Activated CD8-positive, alpha-beta T cell treated with anti-CD3 and anti-CD28 coated beads for 36 hours (primary cell): ENCODE measurements around the gene KMT2C. TPM values are rescaled to one million over a fixed set of nuclear protein-coding genes. Genes with fewer than 3 reads are reported as not detected.

Experiments used
- ATAC-seq: fragments of 200-7000 bp; cut with Tn5 transposase; one replicate; pipeline ENCODE4 v1.10.0; 2021; ENCODE audit warnings: mild to moderate bottlenecking, moderate library complexity
- CTCF ChIA-PET: fragments of 350-600 bp; sonication (Branson Sonifier 250); formaldehyde crosslinking; loops from one replicate; lab custom pipeline; 2021; ENCODE audit warnings: antibody characterized with exemption; lab: Charles Lee
- POLR2A ChIA-PET: fragments of 350-600 bp; sonication (Branson Sonifier 250); formaldehyde crosslinking; loops from one replicate; lab custom pipeline; 2021; ENCODE audit warnings: antibody characterized with exemption; lab: Charles Lee
- DNase-seq: peaks from one replicate; pipeline ENCODE4 v3.0.0-alpha.2; 2020
- H3K27ac Mint-ChIP-seq: one replicate; pipeline ENCODE4 v1.8.0; 2021; ENCODE audit warnings: mild to moderate bottlenecking, mixed read lengths
- H3K27me3 Mint-ChIP-seq: one replicate; pipeline ENCODE4 v1.8.0; 2021; ENCODE audit warnings: mixed read lengths
- H3K36me3 Mint-ChIP-seq: one replicate; pipeline ENCODE4 v1.8.0; 2021; ENCODE audit warnings: low read depth, mixed read lengths
- H3K4me1 Mint-ChIP-seq: one replicate; pipeline ENCODE4 v1.8.0; 2021; ENCODE audit warnings: low read depth, mixed read lengths
- H3K4me3 Mint-ChIP-seq: one replicate; pipeline ENCODE4 v1.8.0; 2021; ENCODE audit warnings: mild to moderate bottlenecking, moderate library complexity, mixed read lengths
- H3K9me3 Mint-ChIP-seq: one replicate; pipeline ENCODE4 v1.8.0; 2021; ENCODE audit warnings: mixed read lengths
- intact Hi-C: fragments of 100-400 bp; cut with micrococcal nuclease; formaldehyde crosslinking; loops from one replicate; pipeline ENCODE4 v1.10.0; 2022
- total RNA-seq, 2 experiments: library from RNA; stranded (reverse); gene quantifications; one replicate each; pipeline ENCODE4 v1.2.3, GENCODE V29; 2021
- TF ChIP-seq, protein P1 (sequence below): fragments of 200-600 bp; IDR thresholded peaks from one replicate; pipeline ENCODE4 v1.8.0; 2022; ENCODE audit warnings: antibody characterized with exemption, mild to moderate bottlenecking

KMT2C gene
- total RNA-seq, 2 experiments from 2014 or later, result 48.5 to 52.8 TPM

DNA sequence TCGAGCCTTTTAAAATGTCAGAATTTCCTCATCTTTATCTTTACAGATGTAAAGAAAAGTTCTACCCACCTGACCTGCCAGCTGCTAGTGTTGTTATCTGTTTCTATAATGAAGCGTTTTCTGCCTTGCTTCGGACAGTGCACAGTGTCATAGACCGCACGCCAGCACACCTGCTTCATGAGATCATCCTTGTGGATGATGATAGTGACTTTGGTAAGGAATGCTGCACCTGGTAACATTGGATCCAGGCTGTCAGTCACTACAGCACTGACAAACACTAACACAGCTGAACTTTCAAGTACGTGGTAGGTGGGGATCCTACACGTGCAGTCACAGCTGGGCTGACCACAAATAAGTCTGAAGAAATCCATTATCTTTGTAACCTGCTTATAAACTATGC, 332.7 kb downstream of the KMT2C start:
- Mint-ChIP-seq H3K36me3 (peaks cover 2% of the 10 kb centered on the region), H3K4me3 (no peak overlapping the region), H3K27me3 (no peaks in the 10 kb centered on the region), H3K27ac (no peak overlapping the region), H3K4me1 (no peaks in the 10 kb centered on the region), H3K9me3 (no peaks in the 10 kb centered on the region)
- TF ChIP-seq, protein P1, sequence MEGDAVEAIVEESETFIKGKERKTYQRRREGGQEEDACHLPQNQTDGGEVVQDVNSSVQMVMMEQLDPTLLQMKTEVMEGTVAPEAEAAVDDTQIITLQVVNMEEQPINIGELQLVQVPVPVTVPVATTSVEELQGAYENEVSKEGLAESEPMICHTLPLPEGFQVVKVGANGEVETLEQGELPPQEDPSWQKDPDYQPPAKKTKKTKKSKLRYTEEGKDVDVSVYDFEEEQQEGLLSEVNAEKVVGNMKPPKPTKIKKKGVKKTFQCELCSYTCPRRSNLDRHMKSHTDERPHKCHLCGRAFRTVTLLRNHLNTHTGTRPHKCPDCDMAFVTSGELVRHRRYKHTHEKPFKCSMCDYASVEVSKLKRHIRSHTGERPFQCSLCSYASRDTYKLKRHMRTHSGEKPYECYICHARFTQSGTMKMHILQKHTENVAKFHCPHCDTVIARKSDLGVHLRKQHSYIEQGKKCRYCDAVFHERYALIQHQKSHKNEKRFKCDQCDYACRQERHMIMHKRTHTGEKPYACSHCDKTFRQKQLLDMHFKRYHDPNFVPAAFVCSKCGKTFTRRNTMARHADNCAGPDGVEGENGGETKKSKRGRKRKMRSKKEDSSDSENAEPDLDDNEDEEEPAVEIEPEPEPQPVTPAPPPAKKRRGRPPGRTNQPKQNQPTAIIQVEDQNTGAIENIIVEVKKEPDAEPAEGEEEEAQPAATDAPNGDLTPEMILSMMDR, result no peak
- DNase-seq, result no peak
- ChIA-PET POLR2A (no interaction called here), CTCF (no interaction called here)
- ATAC-seq, result no peak
- intact Hi-C loops, result no loop called here

- no peak for DNase-seq
- CTCF ChIA-PET, result no interaction called here
- no peak for ATAC-seq
- no peak overlapping the region for H3K4me3 Mint-ChIP-seq
- H3K4me1 Mint-ChIP-seq, result no peaks in the 10 kb centered on the region
- POLR2A ChIA-PET, result no interaction called here
- no peaks in the 10 kb centered on the region for H3K27me3 Mint-ChIP-seq
- no peak overlapping the region for H3K27ac Mint-ChIP-seq
- no peaks in the 10 kb centered on the region for H3K9me3 Mint-ChIP-seq
- peaks cover 5% of the 10 kb centered on the region for H3K36me3 Mint-ChIP-seq
- TF ChIP-seq, protein P1, result no peak
- intact Hi-C loops, result no loop called here
These were observed 338.5 kb downstream of the KMT2C start for GRCh38 chr7:152097330-152097729.

DNA sequence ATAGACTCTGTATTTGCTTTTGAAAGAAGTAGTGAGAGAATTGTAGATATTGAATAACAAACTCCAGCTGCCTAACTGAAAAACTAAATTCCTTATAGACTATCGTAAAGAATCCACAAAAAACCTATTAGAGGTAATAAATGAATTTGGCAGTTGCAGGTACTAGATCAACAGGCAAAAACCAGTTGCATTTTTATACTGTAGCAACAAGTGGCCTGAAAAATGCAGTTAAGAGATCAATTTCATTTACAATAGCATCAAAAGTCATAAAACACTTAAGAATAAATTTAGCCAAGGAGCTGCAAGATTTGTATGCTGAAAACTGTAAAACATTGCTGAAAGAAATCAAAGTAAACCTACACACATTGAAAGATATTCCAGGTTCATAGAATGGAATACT, 340.0 kb downstream of the KMT2C start:
- peaks cover 3% of the 10 kb centered on the region for H3K4me1 Mint-ChIP-seq
- H3K27me3 Mint-ChIP-seq, result no peaks in the 10 kb centered on the region
- TF ChIP-seq, protein P1, result no peak
- no peak overlapping the region for H3K27ac Mint-ChIP-seq
- no peak for DNase-seq
- ATAC-seq, result no peak
- no peak overlapping the region for H3K4me3 Mint-ChIP-seq
- peaks cover 6% of the 10 kb centered on the region for H3K36me3 Mint-ChIP-seq
- no peaks in the 10 kb centered on the region for H3K9me3 Mint-ChIP-seq
- POLR2A ChIA-PET, result no interaction called here
- CTCF ChIA-PET, result no interaction called here
- intact Hi-C loops, result no loop called here

DNA sequence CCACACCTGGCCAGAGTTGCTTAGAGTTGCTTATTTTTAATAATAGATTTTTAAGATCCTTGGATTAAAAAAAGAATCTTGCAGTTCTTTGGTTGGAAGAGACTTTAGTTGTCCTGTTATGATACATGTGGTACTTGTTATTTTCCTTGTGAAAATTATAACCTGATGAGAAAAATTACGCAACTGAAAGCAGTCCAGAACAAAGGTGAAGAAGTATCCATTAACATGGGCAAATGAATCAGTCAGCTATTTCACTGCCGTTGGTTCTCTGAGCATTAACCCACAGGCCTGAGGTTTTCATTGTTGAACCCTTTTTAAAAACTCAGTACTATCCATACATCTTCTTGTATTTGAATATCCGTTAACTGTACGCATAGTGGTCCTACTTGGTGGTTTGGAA, 342.1 kb downstream of the KMT2C start:
- POLR2A ChIA-PET, result no interaction called here
- no peaks in the 10 kb centered on the region for H3K27me3 Mint-ChIP-seq
- no peak overlapping the region for H3K4me3 Mint-ChIP-seq
- CTCF ChIA-PET, result no interaction called here
- peaks cover 9% of the 10 kb centered on the region for H3K9me3 Mint-ChIP-seq
- no peak for ATAC-seq
- peaks cover 18% of the 10 kb centered on the region for H3K36me3 Mint-ChIP-seq
- TF ChIP-seq, protein P1, result no peak
- intact Hi-C loops, result no loop called here
- H3K27ac Mint-ChIP-seq, result no peak overlapping the region
- H3K4me1 Mint-ChIP-seq, result peaks cover 3% of the 10 kb centered on the region
- DNase-seq, result no peak

- intact Hi-C loops, result no loop called here
- Mint-ChIP-seq H3K27me3 (no peaks in the 10 kb centered on the region), H3K36me3 (peaks cover 27% of the 10 kb centered on the region), H3K9me3 (peaks cover 19% of the 10 kb centered on the region), H3K4me3 (no peak overlapping the region), H3K27ac (no peak overlapping the region), H3K4me1 (peaks cover 3% of the 10 kb centered on the region)
- POLR2A ChIA-PET, result no interaction called here
- TF ChIP-seq, protein P1, result no peak
- CTCF ChIA-PET, result interaction anchor here (1.0 kb wide), 1 partner anchor 11 kb away, joined by 3 read pairs; no protein-coding TSS in a partner anchor
- DNase-seq (no peak), ATAC-seq (no peak)
These were observed 345.1 kb downstream of the KMT2C start for GRCh38 chr7:152090747-152091146.
